GM19372 (cell line): ENCODE results near the gene SLIT2.

ENCODE experiments used
- ATAC-seq: cut with Tn5 transposase; IDR thresholded peaks from one replicate; pipeline ENCODE4 v1.9.1; 2021; ENCODE audit warnings: mild to moderate bottlenecking, low read depth, moderate library complexity; ENCODE audit not compliant: unreplicated experiment

Gene SLIT2

GRCh38 chr4:20265726-20266125 lies 14.0 kb downstream of the SLIT2 start:
- no peak for ATAC-seq

DNA sequence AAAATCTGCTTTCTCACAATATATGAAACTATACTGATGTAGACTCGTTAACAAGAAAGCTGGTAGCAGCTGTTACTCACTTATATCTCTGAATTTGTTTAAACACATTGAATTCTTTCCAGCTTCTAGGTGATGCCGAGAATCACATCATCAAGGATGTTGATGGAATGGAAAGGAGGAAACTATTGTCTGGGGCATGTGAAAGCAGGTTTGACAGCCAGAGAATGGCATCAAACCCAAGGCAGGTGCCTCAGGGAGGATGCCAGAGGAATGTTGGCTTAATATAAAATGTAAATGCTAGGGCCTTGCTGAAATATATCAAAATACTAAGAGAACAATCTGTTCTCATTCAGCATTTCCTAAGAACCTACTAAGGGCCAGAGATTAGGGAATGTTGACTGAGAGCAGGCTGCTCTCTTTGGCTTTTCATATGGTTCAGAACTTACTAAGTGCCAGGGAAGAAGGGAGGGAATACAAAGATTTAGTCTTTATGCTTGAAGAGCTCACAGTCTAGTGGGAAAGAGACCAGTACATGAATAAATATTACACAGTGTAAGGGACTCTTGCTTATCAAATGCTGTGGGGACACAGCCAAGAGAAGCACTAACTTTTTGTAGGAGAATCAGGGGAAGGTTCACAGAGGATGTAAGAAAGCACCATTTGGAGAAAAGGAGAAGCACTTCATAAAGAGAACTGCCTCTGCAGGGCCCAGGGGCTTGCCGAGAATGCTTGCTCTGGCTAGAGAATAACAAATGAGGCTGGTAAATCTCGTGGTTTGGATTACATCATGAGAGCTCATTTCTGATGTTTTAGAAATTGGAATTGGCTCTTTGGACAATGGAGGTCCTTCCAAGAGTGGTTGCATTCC lies 14.7 kb downstream of the SLIT2 start:
- no peak for ATAC-seq

- no peak for ATAC-seq
Observed at GRCh38 chr4:20268028-20268427, 16.3 kb downstream of the SLIT2 start.

DNA sequence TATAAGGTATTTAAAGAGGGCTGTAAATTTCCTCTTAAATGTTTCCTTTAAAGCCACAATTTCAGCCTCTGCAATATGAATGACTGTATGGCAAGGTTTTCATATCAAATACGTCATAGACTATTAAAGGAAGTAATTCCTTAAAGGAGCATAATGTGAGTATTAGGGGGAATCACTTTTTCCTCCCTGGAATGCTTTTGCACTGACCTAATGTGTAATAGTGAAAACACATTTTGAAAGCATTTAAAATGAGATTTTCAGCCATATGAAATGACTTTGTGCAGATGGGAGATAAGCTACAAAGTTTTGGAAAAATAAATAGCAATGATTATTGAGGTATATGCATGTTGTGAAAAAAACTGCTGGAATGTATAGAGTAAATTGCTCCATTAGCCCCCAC lies 17.6 kb downstream of the SLIT2 start:
- no peak for ATAC-seq

GRCh38 chr4:20271950-20272349 lies 20.2 kb downstream of the SLIT2 start:
- no peak for ATAC-seq

DNA sequence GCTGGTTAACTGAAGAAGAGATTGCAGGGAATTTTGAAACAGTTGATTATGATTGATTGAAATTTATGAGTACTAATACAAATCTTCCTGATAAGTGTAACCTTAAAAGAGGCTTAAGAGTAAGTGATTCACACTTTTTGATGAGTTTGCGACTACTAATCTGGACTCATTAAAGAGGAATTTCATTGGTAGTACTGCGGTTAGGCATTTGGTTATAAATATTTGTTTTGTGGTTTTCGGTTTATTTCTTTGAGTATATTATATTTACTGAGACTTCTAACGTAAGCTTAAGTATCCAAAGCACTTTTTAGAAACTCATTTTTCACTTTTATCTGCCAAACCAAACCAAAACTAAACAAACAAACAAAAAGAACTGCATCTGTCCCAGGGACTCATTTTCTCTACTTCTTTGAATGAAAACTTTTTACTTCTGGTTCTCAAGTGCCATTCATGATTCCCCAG lies 20.7 kb downstream of the SLIT2 start:
- no peak for ATAC-seq

- ATAC-seq = no peak
Observed at GRCh38 chr4:20273793-20274192, 22.1 kb downstream of the SLIT2 start.

DNA sequence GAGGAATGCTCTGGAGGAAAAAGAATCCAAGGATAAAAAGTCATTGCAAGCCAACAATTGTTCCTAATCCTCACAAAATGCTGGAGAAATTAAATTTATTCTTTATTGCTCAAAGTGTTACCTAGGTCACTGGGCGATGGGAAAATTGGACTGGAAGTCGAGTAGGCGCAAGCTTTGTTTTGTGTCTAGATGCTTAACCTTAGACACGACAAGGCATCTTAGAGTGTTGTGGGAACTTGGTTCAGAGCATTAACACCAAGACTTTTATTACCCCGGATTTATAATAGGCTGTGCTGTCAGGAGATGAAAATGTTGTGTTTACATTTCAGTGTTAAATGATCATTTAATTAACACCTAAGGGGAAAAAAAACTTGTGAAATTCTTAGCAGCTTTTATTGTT lies 25.1 kb downstream of the SLIT2 start:
- no peak for ATAC-seq

GRCh38 chr4:20278195-20278594 lies 26.5 kb downstream of the SLIT2 start:
- ATAC-seq = no peak

DNA sequence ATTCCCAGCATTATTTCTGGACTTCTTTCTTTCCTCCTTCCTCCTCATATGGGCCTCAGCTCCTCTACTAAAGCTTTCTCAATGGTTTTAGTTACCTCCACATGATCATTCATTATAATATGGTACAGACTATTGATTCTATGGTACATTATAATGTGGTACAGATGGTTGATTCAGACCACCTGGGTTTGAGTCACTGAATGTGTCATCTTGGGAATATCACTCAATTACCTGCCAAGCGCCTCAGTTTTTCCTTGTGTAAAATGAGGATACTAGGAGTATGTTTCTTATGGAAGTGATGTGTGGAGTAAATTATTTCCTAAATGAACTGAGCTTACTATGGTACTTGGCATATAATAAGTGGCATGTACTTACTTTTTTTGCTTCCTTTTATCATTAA lies 27.7 kb downstream of the SLIT2 start:
- no peak for ATAC-seq

- no peak for ATAC-seq
Observed at GRCh38 chr4:20281453-20281852, 29.7 kb downstream of the SLIT2 start.

DNA sequence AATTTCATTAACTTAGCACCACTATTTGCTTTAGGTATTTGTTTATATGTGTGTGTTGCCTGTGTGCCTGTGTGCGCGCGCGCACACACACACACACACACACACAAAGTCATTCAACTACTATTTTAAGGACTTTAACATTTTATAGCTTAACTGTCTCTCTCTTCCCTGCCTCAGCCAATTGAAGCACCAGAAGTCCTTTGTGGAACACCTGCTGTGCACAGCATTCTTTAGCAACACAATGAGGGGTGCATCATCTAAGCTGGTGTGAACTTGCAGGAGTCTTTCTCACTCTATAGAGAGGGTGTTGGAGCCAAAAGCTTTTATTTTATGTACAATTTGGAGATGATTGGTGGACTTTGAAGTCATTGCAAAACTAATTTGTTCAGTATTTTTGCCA lies 31.3 kb downstream of the SLIT2 start:
- no peak for ATAC-seq

DNA sequence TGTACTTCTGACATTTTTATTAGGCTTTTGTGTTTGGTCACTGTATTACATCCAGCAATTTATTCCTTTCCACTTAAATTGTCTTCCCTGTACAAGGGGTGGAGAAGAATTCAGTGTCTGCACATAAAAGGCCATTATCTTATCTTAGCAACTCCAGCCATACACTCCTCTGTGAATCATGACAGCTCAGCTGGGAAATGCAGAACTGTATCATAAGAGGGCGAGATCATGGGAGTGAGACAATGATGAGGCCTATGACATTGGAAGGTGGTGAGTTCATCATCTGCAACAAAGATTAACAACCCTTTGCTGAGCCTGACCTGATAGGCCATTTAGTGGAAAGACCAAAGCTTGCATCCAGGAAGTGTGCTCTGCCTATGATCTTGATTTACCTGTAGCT lies 33.3 kb downstream of the SLIT2 start:
- ATAC-seq = no peak

GRCh38 chr4:20287246-20287645 lies 35.5 kb downstream of the SLIT2 start:
- no peak for ATAC-seq

GRCh38 chr4:20288047-20288650 lies 36.4 kb downstream of the SLIT2 start:
- no peak for ATAC-seq

DNA sequence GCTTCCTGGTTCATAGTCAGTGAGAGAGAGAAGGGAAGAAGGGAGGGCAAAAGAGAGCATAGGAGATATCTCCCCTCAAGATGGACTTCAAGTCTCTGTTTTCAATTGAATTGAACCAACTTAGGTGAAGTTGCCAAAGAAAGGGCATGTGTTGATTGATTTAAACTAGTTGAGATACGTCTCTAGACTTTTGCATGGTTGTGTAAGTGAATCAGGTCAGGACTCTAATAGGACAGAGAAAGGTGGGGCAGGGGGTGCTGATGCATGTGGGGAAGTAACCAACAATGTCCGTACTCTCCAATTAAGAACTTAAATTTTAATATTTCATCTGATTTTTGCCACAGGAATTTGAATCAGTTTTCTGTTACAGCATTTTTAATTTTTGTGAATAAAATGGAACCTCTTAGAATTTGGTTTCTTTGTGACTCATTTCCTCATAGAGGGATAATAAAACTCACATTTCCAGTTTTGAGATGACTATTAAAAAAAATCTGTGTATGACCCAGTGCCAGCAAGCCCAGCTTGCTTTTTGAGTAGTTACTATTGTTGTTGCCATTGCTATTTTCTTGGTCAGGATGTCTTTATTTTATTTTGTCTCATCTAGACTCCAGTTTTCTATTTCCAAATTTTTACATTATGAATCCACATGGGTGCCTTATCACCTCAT lies 37.3 kb downstream of the SLIT2 start:
- ATAC-seq = no peak

DNA sequence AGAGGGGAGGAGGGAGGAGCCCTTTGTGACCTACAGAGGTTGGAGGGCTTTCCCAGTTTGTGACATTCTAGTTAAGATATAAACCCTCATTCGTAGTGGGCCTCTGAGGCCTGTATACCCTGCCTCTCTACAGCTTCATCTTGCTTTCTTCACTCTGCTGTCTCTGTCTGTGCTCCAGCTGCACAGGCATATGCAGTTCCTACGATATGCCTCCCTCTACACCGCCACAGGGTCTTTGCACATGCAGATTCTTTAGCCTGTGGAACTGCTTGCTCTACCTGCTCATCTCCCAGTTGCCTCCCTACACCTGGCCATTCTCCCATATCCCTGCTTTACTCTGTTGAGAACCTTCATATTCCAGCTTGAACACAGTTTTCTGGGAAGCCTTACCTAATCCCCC lies 38.1 kb downstream of the SLIT2 start:
- no peak for ATAC-seq

DNA sequence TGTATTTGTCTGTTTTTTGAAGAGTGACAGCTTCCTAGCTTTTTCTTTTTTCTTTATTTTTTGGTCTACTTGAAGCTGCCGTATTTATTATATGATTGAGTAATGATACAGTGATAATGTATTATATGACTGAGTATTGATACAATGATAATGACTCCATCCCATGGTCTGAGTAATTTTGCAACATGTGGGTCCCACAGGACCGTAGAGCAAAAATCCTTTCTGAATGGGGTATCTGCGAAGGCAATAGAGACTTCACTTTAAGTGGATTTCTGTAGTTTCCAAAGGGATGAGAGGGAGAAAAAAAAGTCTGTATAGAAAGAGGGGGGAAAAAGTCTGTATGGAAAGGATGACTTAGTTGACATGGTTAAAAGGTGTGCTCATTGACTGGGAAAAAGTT lies 41.0 kb downstream of the SLIT2 start:
- no peak for ATAC-seq

DNA sequence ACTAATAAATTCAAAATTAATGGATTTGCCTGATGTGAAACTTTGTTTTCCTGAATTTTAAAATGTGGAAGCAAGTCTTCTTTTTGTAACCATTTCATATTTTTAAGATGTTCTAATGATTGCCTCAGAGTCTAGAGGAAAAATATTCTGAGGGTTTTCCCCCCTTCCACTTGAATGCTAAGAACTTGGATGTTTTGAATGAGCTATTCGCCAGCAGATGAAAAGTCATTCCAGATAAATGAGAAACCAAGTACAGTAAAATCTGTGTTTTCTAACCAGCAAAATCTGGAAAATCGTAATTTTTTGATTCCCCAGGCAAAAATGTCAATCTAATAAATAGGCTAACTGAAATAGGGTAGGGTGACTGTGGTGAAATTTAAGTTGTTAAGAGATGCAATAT lies 45.6 kb downstream of the SLIT2 start:
- ATAC-seq = no peak

DNA sequence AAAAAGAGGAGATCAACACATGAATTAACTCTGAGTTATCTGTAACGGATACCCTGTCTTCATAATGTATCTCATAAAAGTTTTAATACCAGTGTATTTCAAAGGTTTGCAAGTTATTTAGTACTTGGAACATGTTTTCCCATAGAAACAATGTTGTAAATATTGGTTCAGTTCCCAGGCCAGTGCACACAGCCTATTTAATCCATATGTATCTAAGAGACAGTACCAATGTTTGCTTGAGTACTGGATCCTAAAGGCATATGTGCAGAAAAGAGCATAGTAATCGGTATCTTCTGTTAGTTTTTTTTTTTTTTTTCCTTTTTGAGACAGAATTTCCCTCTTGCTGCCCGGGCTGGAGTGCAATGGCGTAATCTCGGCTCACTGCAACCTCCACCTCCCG lies 46.1 kb downstream of the SLIT2 start:
- ATAC-seq = no peak

DNA sequence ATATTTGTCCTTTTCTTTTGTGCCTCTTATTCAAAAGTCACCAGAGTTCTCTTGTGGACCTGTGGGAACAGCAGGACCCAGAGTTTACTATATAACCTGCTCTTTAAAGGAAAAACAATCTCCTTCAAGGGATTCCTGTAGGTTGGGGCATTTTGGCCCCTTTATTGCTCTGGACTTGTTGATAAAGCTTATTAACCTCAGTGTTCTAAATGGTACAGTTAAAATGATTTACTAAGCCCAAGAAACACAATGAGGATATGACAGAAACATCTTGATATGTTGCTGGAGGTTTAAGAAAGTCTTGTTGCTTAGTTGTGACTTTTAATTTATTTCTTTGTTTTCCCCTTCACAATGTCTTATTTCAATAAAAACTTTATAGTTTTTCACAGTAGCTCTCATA lies 46.8 kb downstream of the SLIT2 start:
- ATAC-seq = no peak

- no peak for ATAC-seq
Observed at GRCh38 chr4:20298986-20299385, 47.3 kb downstream of the SLIT2 start.
